ENCODE measurements around the gene PAFAH2.

The PAFAH2 gene

GRCh38 chr1:25997828-25998761 is at the start of gene PAFAH2:
Gene PAFAH2 (minus strand): TSS chr1:25998063. CDS start chr1:25990816, 7,247 bp downstream.
- DNase-seq (ENCODE audit: low read depth in 1 of 2, low spot score in 1 of 2): peak; percentile 94 to 98

DNA sequence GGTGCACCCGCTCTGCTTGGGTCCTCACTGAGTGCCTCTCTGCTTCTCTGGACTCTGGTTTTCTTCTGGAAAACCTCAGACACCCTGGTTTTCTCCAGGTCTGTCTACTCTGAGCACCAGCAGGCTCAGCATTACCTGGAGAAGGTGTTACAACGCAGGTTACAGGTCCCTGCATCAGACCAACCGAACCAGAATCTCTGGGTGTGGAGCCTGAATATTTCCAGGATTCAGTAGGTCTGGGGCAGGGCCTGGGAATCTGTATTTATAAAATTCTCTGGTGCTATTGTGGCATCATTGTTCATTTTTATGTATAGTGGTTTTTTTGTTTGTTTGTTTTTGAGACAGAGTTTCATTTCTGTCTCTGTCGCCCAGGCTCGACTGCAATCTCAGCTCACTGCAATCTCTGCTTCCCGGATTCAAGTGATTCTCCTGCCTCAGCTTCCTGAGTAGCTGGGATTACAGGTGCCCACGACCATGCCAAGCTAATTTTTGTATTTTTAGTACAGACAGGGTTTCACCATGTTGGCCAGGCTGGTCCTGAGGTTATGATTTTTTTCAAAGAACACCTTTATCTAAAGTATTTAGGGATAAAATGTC is 49.5 kb upstream of the PAFAH2 start:
- no peak for DNase-seq (ENCODE audit: low read depth in 1 of 2, low spot score in 1 of 2)

DNA sequence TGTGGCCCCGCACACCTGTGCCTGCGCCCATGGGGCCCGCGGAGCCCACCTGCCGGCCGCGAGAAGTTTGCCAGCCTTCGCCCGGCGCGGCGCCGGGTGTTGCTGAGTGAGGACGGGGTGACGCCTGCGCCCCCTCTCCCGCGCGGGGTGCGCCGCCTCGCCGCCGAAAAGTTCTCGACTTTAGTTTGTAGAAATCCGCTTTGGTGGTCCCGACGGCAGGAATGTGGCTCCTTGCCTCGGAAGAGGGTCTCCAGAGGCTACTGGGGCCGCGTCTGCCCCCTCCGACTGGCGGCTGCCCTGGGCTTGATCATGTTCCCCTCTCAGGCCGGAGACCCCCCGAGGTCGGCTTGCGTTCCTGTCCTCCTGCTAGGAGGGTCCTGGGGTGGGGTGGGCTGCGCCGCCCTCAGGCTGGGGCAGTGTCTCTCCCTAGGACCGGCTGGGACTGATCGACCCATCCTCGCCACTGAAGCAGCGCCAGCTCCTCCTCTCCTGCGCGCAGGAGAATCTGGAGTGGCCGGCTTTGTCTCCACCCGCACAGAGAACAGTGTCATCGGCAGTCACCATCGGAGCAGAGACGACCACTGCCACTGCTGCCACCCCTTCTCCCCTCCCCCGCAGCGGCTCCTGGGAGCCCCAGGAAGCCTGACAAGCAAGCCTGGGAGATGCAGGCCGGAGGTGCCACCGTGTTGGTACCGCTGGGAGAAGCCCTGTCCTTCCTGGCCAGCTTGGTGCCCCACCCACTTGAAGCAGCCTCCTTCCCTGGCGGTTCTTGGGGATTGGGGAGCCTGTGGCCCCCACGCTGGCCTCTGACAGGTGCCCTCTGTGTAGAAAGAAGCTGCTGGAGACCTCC is 48.6 kb upstream of the PAFAH2 start:
- DNase-seq (ENCODE audit: low read depth in 1 of 2, low spot score in 1 of 2): no peak

- DNase-seq (ENCODE audit: low read depth in 1 of 2, low spot score in 1 of 2): no peak
Measured at GRCh38 chr1:26045722-26046245, 47.9 kb upstream of the PAFAH2 start, which contains the start of gene SLC30A2. Gene SLC30A2 (minus strand): TSS chr1:26046118. CDS start chr1:26045896, 222 bp downstream.

GRCh38 chr1:26044971-26045721 is 47.3 kb upstream of the PAFAH2 start:
- no peak for DNase-seq (ENCODE audit: low read depth in 1 of 2, low spot score in 1 of 2)

DNA sequence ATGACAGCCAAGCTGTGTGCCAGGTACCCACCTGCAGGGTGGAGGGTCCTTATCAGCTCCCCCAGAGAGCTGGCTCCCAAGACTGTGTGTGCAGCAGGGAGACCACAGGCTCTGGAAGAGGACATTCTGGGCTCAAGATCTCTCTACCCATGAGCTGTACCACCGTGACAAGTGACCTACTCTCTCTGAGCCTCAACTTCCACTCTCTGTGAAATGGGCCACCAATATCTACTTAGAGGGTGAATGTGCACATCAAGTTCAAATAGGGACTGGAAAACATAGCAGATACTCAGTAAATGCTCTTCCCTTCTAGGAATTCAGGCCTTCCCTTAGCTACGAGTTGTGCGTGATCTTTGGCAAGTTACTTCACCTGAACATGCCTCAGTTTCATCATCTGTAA is 46.6 kb upstream of the PAFAH2 start:
- no peak for DNase-seq (ENCODE audit: low read depth in 1 of 2, low spot score in 1 of 2)

GRCh38 chr1:26043765-26044164 is 45.9 kb upstream of the PAFAH2 start:
- no peak for DNase-seq (ENCODE audit: low read depth in 1 of 2, low spot score in 1 of 2)

GRCh38 chr1:26041978-26042377 is 44.1 kb upstream of the PAFAH2 start:
- DNase-seq (ENCODE audit: low read depth in 1 of 2, low spot score in 1 of 2): no peak

DNA sequence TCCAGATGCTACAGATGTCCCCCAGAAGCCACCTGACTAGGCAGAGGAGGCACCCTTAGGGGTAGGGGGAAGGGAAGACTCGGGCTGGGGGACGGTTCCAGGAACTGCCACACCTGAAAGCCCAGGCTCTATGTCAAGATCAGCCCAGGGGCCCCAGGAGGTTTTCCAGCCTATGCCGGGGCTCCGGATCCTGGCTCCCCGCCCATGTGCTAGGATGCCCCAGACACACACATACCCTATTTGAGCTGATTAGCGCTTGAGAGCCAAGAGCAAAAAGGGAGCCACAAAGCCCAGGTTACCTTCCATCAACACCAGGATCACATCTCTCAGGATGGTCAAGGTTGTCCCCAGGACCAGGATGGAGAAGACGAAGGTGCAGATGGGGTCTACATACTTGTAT is 43.5 kb upstream of the PAFAH2 start:
- DNase-seq (ENCODE audit: low read depth in 1 of 2, low spot score in 1 of 2): no peak

GRCh38 chr1:26038904-26039303 is 41.0 kb upstream of the PAFAH2 start:
- DNase-seq (ENCODE audit: low read depth in 1 of 2, low spot score in 1 of 2): no peak

DNA sequence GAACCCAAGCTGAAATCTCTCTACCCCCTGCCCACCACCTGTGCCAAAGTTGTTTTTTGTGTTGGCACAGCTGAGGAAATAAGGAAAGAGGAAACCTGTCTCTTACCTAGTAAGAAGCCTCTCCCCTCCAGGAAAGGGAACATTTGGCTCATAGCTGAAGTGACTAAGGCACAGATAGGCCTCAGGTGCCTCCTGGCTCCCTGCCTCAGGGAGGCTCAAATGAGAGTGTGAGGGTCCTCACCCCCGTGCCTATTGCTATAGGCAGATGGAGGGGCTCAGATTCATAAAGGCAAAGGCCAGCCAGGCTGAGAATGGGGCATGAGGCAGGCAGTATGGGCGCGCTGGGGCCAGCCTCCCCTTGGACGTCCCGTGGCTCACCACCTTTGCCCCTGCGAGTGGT is 40.6 kb upstream of the PAFAH2 start:
- DNase-seq (ENCODE audit: low read depth in 1 of 2, low spot score in 1 of 2): no peak

DNA sequence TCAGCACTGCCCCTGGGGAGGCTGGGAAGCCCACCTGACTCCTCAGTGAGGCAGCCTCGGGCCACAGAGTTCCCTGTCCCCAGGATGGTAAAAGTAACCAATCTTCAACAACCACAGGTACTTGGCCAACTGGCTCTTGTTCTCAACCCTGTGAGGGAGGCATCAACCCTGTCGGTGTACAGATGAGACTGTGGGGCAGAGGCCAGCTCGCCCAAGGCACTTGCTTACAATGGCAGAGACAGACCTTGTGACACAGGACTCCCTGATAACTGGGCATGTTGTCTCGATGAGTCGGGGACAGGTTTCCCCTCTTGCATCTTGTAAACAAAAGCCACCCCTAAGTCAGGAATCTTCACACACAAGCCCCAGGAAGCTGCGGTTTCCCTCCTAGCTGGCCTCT is 40.0 kb upstream of the PAFAH2 start:
- DNase-seq (ENCODE audit: low read depth in 1 of 2, low spot score in 1 of 2): no peak

DNA sequence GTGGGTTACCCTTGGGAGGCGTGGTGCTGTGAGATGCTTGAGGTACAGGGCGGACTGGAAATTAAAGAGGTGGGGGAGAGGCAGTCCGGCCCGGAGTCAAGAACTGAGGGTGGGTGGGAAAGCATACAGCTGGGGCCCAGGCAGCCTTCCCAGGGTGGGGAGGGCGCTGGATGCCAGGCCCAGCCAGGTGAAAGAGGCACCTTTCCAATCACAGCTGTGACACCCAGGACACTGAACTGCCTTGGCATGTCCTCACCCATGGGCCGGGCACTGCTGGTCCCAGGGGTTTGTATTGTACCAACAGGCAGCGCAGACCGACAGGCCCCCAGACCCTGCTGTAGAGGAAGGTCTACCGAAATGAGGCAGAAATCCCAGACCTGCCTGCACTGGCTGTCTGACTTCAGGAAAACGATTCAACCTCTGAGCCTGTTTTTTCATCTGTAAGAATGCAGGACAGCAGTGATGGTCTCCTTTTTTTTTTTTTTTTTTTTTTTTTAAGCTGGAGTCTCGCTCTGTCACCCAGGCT is 39.0 kb upstream of the PAFAH2 start:
- no peak for DNase-seq (ENCODE audit: low read depth in 1 of 2, low spot score in 1 of 2)

- peak; percentile 61 to 76 for DNase-seq (ENCODE audit: low read depth in 1 of 2, low spot score in 1 of 2)
Measured at GRCh38 chr1:26035959-26036755, 38.3 kb upstream of the PAFAH2 start.

- peak; percentile 74 to 89 for DNase-seq (ENCODE audit: low read depth in 1 of 2, low spot score in 1 of 2)
Measured at GRCh38 chr1:26035203-26035958, 37.5 kb upstream of the PAFAH2 start.

GRCh38 chr1:26034504-26035202 is 36.8 kb upstream of the PAFAH2 start:
- no peak for DNase-seq (ENCODE audit: low read depth in 1 of 2, low spot score in 1 of 2)

- no peak for DNase-seq (ENCODE audit: low read depth in 1 of 2, low spot score in 1 of 2)
Measured at GRCh38 chr1:26032656-26033357, 34.9 kb upstream of the PAFAH2 start.
